Panc1 (cell line): ENCODE results near the gene STX7. TPM values are rescaled to one million over a fixed set of nuclear protein-coding genes. Genes with fewer than 3 reads are reported as not detected.

Source experiments
- ATAC-seq: fragments of 200-7000 bp; cut with Tn5 transposase; 2 replicates; pipeline ENCODE4 v1.9.1; 2020; ENCODE audit warnings: mild to moderate bottlenecking, moderate library complexity
- BruUV-seq: library from RNA; stranded (reverse); fragments of 400-500 nt; replicated peaks from 2 replicates; lab custom pipeline; 2021; lab: Mats Ljungman, UMichigan
- CTCF ChIA-PET: fragments of 300-600 bp; sonication (Branson Sonifier 250); formaldehyde crosslinking; loops from one replicate; lab custom pipeline; 2022; ENCODE audit warnings: antibody characterized with exemption; lab: Charles Lee
- POLR2A ChIA-PET: fragments of 300-600 bp; sonication (Branson Sonifier 250); formaldehyde crosslinking; loops from one replicate; lab custom pipeline; 2022; ENCODE audit warnings: antibody characterized with exemption; lab: Charles Lee
- DNase-seq: peaks from one replicate; pipeline ENCODE4 v3.0.0-alpha.2; 2010; ENCODE audit warnings: low read depth, low spot score
- H3K27ac ChIP-seq: 2 replicates; pipeline ENCODE4 v1.5.1; 2011; ENCODE audit warnings: mild to moderate bottlenecking, low read length, inconsistent platforms
- H3K27me3 ChIP-seq: fragments of 200-500 bp; sonication (Bioruptor generic); 2 replicates; pipeline ENCODE4 v1.6.0; 2014; ENCODE audit warnings: low read length, inconsistent platforms; ENCODE audit not compliant: control insufficient read depth, insufficient read depth
- H3K36me3 ChIP-seq: fragments of 200-500 bp; sonication (Bioruptor generic); 2 replicates; pipeline ENCODE4 v1.5.1; 2014; ENCODE audit warnings: inconsistent platforms, mild to moderate bottlenecking, low read length, moderate library complexity; ENCODE audit not compliant: control insufficient read depth, insufficient read depth
- H3K4me1 ChIP-seq: 2 replicates; pipeline ENCODE4 v1.5.1; 2011; ENCODE audit warnings: inconsistent platforms, mild to moderate bottlenecking, low read length, moderate library complexity; ENCODE audit not compliant: control insufficient read depth, insufficient read depth
- H3K4me3 ChIP-seq, 2 experiments: 2 replicates each; pipeline ENCODE4 v1.5.1; 2011 to 2012; ENCODE audit warnings: low read depth in 2 of 2, low read length in 2 of 2, mild to moderate bottlenecking in 2 of 2, inconsistent platforms in 1 of 2, moderate library complexity in 1 of 2
- H3K9me3 ChIP-seq: fragments of 200-500 bp; sonication (Bioruptor generic); 2 replicates; pipeline ENCODE4 v1.5.1; 2014; ENCODE audit warnings: low read depth, mild to moderate bottlenecking, inconsistent platforms, low read length, moderate library complexity; ENCODE audit not compliant: control insufficient read depth, insufficient read depth
- POLR2AphosphoS5 ChIP-seq: IDR thresholded peaks from 2 replicates; pipeline ENCODE4 v1.6.1; 2012; ENCODE audit warnings: mild to moderate bottlenecking, low read depth, low read length, moderate library complexity
- SIN3A ChIP-seq: IDR thresholded peaks from 2 replicates; pipeline ENCODE4 v1.6.1; 2012; ENCODE audit warnings: low read depth, mild to moderate bottlenecking, low read length, moderate library complexity, borderline replicate concordance; ENCODE audit not compliant: insufficient read depth
- TCF7L2 ChIP-seq: IDR thresholded peaks from 2 replicates; pipeline ENCODE4 v1.6.1; 2011; ENCODE audit warnings: mild to moderate bottlenecking, low read depth, low read length, inconsistent platforms
- in situ Hi-C: cut with HindIII; loops from 2 replicates; pipeline ENCODE4 v1.10.0; 2016; ENCODE audit warnings: low sequenced_read_pairs, low pct_unique_long_range_greater_than_20kb
- intact Hi-C: fragments of 100-400 bp; cut with micrococcal nuclease; formaldehyde crosslinking; loops from one replicate; pipeline ENCODE4 v1.10.0; 2022; ENCODE audit not compliant: unreplicated experiment
- total RNA-seq: library from RNA; stranded (reverse); gene quantifications from one replicate; pipeline ENCODE4 v1.2.1, GENCODE V29; 2021; ENCODE audit not compliant: unreplicated experiment
- TF ChIP-seq, protein P1 (sequence below): fragments of 450-650 bp; IDR thresholded peaks from 2 replicates; pipeline ENCODE4 v1.5.1; 2017; ENCODE audit warnings: mild to moderate bottlenecking
- TF ChIP-seq, protein P2 (sequence below), 2 experiments: IDR thresholded peaks; 2 replicates each; pipeline ENCODE4 v1.6.1; 2011 to 2012; ENCODE audit warnings: low read depth in 2 of 2, control low read depth in 1 of 2, low read length in 1 of 2, mild to moderate bottlenecking in 1 of 2, moderate library complexity in 1 of 2; ENCODE audit not compliant: insufficient read depth in 1 of 2

Gene STX7
- total RNA-seq, 1 experiment from 2014 or later: 40.6 TPM

DNA sequence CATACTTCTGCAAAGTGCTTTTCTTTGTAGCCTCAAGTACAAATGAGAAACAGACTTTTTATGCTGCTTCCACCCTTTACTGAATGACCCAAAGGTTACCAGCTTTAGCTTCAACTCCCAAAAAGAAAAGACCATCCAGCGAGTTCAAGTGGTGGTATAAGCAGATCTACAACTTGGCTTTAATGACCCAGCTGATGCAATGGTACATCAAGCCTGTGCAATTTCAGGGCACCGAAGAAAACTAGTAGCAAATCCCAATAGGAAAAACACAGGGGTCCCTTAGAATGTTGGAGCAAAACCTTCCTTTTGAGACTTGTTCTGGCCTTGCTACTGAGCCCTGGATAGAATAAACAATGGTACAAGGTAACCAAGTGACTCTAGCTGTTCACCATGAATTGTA is 33.8 kb downstream of the STX7 start:
- Histone ChIP-seq H3K4me3 (no peak overlapping the region), H3K27ac (no peak overlapping the region), H3K4me1 (no peaks in the 10 kb centered on the region), H3K27me3 (no peaks in the 10 kb centered on the region), H3K9me3 (no peaks in the 10 kb centered on the region), H3K36me3 (no peaks in the 10 kb centered on the region)
- no TSS peak for BruUV-seq
- POLR2A ChIA-PET: no interaction called here
- TF ChIP-seq TCF7L2: no peak
- TF ChIP-seq SIN3A: no peak
- no peak for TF ChIP-seq POLR2AphosphoS5
- TF ChIP-seq, protein P1, sequence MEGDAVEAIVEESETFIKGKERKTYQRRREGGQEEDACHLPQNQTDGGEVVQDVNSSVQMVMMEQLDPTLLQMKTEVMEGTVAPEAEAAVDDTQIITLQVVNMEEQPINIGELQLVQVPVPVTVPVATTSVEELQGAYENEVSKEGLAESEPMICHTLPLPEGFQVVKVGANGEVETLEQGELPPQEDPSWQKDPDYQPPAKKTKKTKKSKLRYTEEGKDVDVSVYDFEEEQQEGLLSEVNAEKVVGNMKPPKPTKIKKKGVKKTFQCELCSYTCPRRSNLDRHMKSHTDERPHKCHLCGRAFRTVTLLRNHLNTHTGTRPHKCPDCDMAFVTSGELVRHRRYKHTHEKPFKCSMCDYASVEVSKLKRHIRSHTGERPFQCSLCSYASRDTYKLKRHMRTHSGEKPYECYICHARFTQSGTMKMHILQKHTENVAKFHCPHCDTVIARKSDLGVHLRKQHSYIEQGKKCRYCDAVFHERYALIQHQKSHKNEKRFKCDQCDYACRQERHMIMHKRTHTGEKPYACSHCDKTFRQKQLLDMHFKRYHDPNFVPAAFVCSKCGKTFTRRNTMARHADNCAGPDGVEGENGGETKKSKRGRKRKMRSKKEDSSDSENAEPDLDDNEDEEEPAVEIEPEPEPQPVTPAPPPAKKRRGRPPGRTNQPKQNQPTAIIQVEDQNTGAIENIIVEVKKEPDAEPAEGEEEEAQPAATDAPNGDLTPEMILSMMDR: no peak
- TF ChIP-seq, protein P2, sequence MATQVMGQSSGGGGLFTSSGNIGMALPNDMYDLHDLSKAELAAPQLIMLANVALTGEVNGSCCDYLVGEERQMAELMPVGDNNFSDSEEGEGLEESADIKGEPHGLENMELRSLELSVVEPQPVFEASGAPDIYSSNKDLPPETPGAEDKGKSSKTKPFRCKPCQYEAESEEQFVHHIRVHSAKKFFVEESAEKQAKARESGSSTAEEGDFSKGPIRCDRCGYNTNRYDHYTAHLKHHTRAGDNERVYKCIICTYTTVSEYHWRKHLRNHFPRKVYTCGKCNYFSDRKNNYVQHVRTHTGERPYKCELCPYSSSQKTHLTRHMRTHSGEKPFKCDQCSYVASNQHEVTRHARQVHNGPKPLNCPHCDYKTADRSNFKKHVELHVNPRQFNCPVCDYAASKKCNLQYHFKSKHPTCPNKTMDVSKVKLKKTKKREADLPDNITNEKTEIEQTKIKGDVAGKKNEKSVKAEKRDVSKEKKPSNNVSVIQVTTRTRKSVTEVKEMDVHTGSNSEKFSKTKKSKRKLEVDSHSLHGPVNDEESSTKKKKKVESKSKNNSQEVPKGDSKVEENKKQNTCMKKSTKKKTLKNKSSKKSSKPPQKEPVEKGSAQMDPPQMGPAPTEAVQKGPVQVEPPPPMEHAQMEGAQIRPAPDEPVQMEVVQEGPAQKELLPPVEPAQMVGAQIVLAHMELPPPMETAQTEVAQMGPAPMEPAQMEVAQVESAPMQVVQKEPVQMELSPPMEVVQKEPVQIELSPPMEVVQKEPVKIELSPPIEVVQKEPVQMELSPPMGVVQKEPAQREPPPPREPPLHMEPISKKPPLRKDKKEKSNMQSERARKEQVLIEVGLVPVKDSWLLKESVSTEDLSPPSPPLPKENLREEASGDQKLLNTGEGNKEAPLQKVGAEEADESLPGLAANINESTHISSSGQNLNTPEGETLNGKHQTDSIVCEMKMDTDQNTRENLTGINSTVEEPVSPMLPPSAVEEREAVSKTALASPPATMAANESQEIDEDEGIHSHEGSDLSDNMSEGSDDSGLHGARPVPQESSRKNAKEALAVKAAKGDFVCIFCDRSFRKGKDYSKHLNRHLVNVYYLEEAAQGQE (IDR thresholded peaks at IDR 0.05; ENCODE audit: insufficient read depth in 1 of 2, low read depth in 2 of 2, low read length in 1 of 2): no peak
- no peak for DNase-seq
- intact Hi-C loops (no loop called here), in situ Hi-C loops (no loop called here)
- no peak for ATAC-seq
- CTCF ChIA-PET: no interaction called here

DNA sequence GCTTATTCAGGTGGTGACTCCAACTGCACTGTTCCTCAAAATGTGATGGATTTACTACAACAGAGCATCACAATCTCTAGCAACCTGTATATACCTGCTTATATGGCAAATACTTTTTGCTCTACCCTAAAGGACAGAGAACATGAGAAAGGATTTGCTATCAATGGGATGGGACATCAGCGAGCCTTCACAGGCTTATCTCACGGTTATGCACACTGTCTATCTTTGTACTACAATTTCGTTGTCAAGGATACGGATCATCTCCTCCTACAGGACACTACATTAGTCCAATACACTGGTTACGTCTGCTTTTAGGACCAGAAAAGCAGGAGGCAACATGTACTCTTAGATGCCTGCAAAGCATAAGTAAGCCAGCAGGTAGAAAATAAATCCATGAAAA is 34.2 kb downstream of the STX7 start:
- ATAC-seq (no peak), DNase-seq (no peak)
- no peaks in the 10 kb centered on the region for H3K27me3 ChIP-seq
- no peak overlapping the region for H3K27ac ChIP-seq
- no peaks in the 10 kb centered on the region for H3K9me3 ChIP-seq
- no peaks in the 10 kb centered on the region for H3K4me1 ChIP-seq
- intact Hi-C loops (no loop called here), in situ Hi-C loops (no loop called here)
- no TSS peak for BruUV-seq
- H3K4me3 ChIP-seq: no peak overlapping the region
- ChIA-PET CTCF (no interaction called here), POLR2A (no interaction called here)
- TF ChIP-seq TCF7L2: no peak
- no peak for TF ChIP-seq SIN3A
- no peak for TF ChIP-seq POLR2AphosphoS5
- TF ChIP-seq, protein P1: no peak
- TF ChIP-seq, protein P2 (IDR thresholded peaks at IDR 0.05; ENCODE audit: insufficient read depth in 1 of 2, low read depth in 2 of 2, low read length in 1 of 2): no peak
- no peaks in the 10 kb centered on the region for H3K36me3 ChIP-seq
